GM19397 (cell line): ENCODE measurements around the gene FLCN.
"Not testable (repeated sequence)": the region's sequence is repeated elsewhere in the genome, so short reads cannot be mapped to it uniquely, and the experiment has no call there.

Experiments
- ATAC-seq: cut with Tn5 transposase; IDR thresholded peaks from one replicate; pipeline ENCODE4 v1.9.1; 2021; ENCODE audit warnings: mild to moderate bottlenecking, moderate library complexity; ENCODE audit not compliant: unreplicated experiment

Gene FLCN

GRCh38 chr17:17188586-17188985, 48.4 kb downstream of the FLCN start:
- ATAC-seq: no peak

GRCh38 chr17:17186551-17187505, 50.1 kb downstream of the FLCN start:
- no peak for ATAC-seq

GRCh38 chr17:17186051-17186450, 50.9 kb downstream of the FLCN start:
- no peak for ATAC-seq

- ATAC-seq: not testable (repeated sequence)
Observed at GRCh38 chr17:17184985-17185757, 51.8 kb downstream of the FLCN start.

GRCh38 chr17:17183744-17184143, 53.2 kb downstream of the FLCN start:
- no peak for ATAC-seq

- ATAC-seq: no peak
Observed at GRCh38 chr17:17182598-17183136, 54.3 kb downstream of the FLCN start.

GRCh38 chr17:17181666-17182597, 55.0 kb downstream of the FLCN start:
- no peak for ATAC-seq

- ATAC-seq: no peak
Observed at GRCh38 chr17:17180741-17181525, 56.0 kb downstream of the FLCN start.

- no peak for ATAC-seq
Observed at GRCh38 chr17:17180141-17180603, 56.8 kb downstream of the FLCN start.

- ATAC-seq: no peak
Observed at GRCh38 chr17:17179371-17179827, 57.6 kb downstream of the FLCN start.

GRCh38 chr17:17177176-17177575, 59.8 kb downstream of the FLCN start:
- ATAC-seq: no peak

- ATAC-seq: no peak
Observed at GRCh38 chr17:17176341-17176740, 60.6 kb downstream of the FLCN start.

GRCh38 chr17:17175917-17176316, 61.1 kb downstream of the FLCN start:
- ATAC-seq: no peak

- no peak for ATAC-seq
Observed at GRCh38 chr17:17175340-17175739, 61.6 kb downstream of the FLCN start.

GRCh38 chr17:17173921-17174320, 63.0 kb downstream of the FLCN start:
- no peak for ATAC-seq

- ATAC-seq: no peak
Observed at GRCh38 chr17:17172990-17173389, 64.0 kb downstream of the FLCN start.

GRCh38 chr17:17172001-17172939, 64.7 kb downstream of the FLCN start:
- ATAC-seq: no peak

GRCh38 chr17:17171186-17171585, 65.8 kb downstream of the FLCN start:
- ATAC-seq: no peak
